CD4-positive, alpha-beta T cell treated with Interleukin-17A for 4 hours (primary cell): ENCODE data around the gene MRPS31.
"Not testable (repeated sequence)": the region's sequence is repeated elsewhere in the genome, so short reads cannot be mapped to it uniquely, and the experiment has no call there.

Experiments used
- DNase-seq: peaks from one replicate; pipeline ENCODE4 v3.0.0-alpha.2; 2020; ENCODE audit warnings: mixed read lengths

MRPS31 gene

DNA sequence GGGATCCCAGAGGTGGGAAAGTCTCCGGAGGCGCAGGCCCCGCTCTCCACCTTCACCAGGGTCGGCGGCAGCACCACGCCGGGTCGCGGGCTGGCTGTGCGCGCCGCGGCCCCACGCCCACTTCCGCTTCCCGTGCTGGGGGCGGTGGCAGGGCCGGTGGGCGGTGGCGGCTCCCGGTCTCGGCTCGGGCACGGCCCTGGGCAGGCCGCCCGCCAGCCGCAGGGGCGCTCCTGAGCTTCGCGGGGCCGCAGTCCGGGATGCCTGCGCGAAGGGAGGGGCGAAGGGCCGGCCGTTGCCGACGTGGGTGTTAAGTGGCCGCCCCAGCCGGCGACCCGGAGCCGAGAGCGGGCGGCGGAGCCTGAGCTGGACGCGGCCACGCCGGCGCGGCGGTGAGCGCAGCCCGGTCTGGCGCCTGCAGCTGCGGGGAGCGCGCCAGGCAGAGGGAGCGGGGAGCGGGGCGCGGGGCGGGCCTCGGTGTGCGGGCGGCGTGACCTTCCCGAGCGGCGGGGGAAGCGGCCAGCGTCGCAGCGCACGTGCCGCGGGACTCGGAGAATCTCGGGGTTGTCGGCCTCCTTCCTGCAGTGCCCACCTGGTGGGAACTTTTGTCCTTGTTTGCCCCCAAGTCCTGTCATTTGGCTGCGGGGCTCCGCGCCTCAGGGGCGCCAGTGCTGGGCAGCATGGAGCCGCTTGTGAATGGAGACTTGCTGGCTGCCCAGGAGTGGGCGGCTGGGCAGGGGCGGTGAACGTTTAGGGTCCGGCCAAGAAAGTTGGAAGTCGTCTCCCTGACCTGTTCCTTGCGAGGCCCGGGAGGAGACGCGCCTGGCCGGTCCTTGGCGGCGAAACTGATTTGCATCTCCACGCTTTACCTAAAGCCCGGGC, 18.5 kb upstream of the MRPS31 start, which contains the start of gene SLC25A15:
Gene SLC25A15, plus strand, starts transcription at position 337 of the 879 bp plus-strand sequence. CDS start 3,616 bp downstream, outside the sequence.
- DNase-seq: peak; percentile 81

DNA sequence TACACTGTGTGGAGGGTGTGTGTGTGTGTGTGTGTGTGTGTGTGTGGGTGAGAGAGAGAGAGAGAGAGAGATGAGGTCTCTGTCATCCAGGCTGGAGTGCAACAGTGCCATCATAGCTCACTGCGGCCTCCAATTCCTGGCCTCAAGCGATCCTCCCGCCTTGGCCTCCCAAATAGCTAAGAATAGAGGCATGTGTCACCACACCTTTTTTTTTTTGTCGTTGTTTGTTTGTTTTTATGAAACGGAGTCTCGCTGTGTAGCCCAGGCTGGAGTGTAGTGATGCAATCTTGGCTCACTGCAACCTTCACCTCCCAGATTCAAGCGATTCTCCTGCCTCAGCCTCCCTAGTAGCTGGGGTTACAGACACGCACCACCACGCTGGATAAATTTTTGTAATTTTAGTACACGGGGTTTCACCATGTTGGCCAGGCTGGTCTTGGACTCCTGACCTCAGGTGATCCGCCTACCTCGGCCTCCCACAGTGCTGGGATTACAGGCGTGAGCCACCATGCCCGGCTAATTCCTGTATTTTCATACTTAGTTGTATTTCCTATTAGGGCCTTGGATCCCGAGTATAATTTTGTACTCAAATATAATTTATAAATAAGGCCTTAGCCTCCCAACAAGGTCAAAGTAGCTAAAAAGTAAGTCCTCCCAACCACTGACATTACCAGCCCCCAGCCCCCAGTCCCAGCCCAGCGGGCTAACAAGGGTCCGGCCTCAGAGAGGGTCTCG, 17.7 kb upstream of the MRPS31 start:
- not testable (repeated sequence) for DNase-seq

DNA sequence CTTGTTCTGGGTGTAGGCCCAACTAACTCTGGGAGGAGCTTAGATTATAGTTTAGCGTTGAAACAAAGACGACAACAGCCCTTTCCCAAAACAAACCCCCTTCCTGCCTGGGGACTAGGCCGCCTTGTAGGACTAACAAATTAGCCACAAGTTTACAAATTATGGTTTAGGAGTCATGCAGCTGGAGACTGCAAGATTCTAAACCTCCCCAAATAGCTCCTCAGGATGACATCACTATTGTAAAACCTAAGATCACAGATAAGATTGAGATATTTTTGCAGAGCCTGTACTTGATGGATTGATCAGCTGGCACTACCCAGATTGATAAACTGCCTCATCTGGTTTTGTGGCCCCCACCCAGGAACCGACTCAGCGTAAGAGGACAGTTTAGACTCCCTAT, 16.1 kb upstream of the MRPS31 start:
- no peak for DNase-seq

DNA sequence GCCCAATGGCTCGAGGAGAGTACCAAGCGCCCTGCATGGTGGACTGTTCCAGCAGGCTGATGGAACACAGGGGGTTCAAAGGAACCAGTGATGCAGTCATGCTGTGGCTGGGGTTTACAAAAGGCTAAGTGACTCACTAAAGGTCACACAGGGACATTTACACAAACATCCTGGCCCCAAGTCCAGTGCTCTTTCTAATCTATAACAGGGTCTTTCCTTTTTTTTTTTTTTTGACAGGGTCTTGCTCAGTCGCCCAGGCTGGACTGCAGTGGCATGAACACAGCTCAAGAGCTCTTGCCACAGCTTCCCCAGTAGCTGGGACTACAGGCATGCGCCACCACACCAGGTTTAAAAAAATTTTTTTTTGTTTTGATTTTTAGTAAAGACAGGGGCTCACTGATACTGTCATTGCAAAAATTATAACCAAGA, 15.6 kb upstream of the MRPS31 start:
- DNase-seq: no peak

DNA sequence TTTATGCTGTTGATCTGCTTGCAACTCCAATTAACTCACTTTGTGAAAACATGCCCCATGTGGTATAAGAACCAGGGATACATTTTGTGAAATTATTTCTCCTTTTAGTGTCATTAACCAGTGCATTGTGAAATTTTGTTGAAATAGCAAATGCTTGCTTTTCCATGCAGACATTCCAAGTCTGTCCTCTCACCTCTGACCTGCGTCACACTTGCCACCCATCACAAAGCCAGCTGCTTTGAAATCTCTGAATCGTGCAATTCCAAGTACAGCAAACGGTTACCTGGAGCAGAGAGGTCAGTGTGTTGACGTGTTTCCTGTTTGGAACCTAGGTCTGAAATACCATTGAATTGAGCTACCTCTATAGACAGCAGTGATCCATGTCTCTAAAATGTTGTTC, 13.6 kb upstream of the MRPS31 start:
- no peak for DNase-seq

DNA sequence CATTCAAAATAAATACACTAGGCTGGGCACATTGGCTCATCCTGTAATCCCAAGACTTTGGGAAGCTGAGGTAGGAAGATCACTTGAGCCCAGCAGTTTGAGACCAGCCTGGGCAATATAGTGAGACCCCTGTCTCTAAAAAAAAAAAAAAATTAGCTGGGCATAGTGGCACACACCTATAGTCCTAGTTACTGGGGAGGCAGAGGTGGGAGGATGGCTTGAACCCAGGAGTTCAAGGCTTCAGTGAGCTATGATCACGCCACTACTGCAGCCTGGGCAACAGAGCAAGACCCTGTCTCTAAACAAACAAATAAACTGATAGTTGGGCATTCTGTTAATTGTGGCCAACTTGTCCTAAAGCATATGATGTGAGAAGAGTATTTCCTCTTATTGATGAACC, 12.0 kb upstream of the MRPS31 start:
- DNase-seq: not testable (repeated sequence)

DNA sequence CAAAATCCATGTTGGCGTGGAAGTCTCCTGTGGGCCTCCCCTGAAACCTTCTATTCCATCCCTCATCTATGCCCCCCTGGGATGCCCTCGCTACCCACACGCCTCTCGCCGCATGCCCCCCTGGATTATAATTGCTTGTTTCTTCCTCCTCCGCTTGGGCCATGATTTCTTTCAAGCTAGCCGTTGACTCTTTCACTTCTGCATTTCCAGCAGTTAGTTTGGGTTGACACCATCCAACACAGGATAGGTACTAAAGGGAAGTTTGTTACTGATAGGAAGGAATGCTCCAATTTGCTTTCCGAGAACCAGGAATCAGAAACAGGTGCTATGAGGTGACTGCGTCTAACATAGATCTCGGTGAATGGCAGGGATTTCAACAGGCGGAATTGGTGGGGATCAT, 10.7 kb upstream of the MRPS31 start:
- DNase-seq: no peak

DNA sequence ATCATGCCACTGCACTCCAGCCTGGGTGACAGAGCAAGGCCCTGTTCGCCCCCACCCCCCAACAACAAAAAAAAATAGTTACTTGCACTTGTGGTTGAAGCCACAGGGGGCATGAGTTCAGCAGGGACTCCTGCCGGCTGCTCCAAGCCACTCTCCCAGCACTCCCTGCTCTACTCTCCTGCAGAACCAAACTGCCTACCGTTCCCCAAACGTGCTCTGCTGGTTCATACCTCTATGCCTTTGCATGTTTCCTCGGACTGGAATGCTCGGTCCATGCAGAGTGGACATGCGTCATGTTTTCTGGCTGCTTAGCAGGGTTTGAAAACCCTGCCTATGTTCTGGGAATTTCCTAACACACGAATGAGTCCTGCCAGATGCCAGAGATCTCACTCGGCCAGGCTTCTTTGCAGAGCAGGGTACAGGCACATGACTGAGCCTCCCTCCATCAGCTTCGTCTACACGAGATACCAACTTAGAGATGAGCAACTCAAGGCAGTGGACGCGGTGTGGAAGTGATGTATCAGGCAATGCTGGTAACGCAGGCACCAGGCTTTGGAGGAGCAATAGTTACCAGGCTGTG, 9.9 kb upstream of the MRPS31 start:
- DNase-seq: no peak

DNA sequence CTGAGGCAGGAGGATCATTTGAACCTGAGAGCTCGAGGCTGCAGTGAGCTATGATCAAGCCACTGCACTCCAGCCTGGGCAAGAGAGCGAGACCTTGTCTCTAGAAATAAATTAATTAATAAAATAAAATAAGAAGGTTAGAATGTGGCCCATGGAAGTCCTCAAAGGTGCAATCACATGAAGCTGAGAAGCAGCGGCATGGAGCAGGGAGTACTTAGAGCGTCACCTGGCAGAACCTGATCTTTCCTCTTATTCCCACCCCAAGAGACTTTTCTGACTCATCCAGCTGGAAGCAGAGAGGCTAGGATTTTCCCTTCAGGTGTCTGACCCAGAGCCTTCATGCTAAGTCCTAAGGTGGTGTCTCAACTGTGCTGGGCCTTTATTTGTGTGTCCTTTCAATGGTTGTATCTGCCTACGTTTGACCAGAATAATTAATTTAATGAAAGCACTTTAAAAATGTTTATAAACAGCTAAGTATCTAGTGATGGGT, 8.9 kb upstream of the MRPS31 start:
- DNase-seq: no peak

DNA sequence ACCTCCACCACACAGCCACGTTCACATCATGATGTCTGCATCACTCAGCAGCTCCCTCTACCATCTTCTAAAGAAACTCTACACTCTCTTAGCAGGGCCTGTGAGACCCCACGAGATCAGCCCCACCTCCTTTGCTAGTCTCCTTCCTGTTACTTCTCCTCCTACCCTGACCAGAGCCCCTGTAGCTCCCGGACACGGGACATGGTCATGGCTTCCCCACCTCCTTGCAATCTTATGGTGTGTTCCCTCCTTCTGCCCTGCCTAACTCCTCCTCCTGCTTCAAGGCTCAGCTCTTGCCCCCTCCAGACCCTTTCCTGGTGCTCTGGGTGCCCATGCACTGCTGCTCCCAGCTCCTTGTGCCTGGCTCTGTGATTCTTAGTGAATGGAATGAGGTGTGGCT, 8.1 kb upstream of the MRPS31 start:
- no peak for DNase-seq

DNA sequence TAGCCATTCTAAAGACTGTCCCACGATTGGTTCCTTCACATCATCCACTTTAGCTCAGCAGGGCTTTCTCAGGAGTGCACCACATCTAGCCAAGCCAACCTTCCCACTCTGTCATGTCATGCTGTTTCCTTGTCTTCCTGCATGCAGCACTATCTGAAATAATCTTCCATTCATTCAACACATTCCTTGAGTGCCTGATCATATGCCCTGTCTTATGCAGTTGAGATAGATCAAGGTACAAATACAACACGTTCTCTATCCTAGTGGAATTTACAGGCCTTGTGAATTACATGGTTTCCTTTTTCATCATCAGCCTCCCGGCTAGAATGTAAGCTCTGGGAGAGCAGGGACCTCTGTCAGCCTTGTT, 6.8 kb upstream of the MRPS31 start:
- no peak for DNase-seq

DNA sequence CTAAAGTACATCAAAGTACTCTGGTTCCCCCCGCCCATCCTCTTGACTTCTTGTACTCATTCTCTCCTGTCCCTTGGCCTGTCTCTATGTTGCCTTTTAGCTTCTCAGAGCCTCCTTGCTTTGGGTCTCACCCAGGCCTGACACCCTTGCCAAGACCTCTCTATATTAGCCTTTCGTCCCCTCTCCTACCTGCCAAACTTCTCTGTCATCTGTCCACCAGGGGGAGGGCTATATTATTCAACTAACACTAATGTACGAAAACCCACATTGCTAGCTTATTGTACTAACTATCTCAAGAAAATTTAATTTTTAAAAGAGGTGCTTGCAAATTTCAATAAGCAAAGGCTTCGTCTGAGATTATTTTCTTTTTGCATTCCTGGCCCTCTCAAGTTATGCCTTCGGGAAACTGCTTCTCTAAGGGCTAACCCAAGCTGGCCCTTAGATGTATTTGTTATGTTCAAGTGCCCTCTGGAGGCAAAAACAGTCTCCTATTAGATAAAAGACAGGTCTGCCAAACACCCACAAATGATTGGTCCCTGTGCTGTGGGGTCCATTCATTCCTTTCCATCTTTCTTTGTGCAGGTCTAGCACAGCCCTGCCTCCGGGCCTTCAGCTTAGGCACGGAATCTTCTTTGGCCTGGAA, 6.3 kb upstream of the MRPS31 start:
- DNase-seq: peak; percentile 45

DNA sequence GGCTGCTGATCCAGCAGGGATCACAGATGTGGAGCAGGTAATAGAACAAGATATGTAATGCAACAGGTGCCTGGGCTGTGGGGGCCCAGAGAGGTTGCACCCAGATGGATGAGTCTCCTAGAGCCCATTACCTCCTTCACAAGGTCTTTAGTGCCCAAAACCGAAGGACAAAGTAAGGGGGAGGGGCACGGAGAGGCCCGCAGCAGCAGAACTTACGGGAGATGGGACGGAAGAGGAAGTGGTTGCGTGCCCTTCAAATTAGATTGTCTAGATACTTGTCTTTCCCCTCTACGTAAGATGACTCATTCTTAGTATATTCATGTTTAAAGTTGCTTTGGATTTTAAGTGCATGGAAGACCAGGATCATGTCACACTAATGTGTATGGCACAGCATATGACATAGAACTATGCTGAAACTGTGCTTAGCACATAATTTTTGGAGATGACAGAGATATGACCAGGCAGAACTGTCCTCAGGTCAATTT, 5.7 kb upstream of the MRPS31 start:
- peak; percentile 82 for DNase-seq

DNA sequence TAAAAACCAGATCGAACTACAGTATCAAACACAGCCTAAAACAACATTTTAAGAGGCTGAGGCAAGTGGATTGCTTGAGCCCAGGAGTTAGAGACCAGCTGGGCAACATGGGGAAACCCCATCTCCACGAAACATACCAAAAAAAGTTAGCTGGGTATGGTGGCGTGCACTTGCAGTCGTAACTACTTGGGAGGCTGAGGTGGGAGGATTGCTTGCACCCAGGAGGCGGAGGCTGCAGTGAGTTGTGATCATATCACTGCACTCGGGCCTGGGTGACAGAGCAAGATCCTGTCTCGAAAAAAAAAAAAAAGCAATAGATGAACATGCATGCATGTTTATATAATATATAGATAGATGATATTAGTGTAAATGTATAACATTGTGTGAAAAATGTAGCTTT, 5.2 kb upstream of the MRPS31 start:
- peak; percentile 60 for DNase-seq

DNA sequence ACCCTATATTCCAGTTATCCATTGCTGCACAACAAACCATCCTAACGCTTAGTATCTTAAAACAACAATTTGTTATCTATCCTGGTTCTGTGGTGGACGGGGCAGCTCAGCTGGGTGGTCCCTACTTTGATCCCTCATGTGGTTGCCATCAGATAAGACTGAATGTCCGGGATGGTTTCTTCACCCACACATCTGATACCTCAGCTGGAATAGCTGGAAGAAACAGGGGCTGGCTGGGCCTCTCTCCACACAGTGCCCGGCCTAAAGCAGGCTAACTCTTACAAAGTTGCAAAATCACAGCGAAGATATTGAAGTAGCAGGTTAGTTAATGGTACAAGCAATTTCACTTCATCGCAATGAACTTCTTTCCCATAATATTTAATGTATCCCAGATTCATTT, 3.7 kb upstream of the MRPS31 start:
- DNase-seq: no peak

DNA sequence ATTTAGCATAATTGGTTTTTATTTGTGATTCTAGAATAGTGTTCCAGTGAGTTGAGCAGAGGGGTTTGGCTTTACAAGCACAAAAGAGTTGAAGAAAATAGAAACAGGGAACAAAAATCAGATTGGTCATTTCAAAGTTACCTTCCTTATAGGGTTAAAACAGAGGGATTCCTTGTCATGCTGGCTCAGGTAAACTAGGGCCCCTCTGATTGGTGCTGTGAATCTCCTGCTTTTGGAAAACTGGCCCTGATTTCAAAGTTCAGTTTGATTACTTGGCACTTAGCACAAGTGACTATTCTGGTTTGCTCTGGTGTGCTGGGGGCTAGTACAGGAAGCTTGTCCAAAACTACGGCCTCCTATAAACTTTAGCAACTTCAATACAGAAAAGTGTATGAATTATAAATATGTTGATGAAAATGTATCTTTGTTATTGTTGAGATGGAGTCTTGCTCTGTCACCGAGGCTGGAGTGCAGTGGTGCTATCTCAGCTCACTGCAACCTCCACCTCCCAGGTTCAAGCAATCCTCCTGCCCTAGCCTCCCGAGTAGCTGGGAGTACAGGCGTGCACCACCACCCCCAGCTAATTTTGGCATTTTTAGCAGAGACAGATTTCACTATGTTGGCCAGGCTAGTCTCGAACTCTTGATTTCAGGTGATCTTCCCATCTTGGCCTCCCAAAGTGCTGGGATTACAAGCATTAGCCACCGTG, 1.9 kb upstream of the MRPS31 start:
- no peak for DNase-seq

DNA sequence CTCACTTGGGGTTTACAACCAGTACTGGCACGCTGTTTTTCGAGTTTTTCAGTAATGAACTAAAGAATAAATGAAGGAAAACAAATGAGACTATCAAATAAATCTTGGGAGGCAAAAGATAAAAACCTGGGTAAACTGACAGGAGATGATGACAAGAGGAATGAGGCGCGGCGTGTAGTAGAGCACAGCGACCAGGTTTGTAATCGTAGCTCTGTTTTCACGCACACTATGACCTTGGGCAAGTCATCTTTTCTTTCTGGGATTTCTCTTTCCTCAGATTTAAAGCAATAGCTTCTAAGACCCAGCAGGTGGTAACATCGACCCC, 419 bp downstream of the MRPS31 start:
- peak; percentile 19 for DNase-seq

DNA sequence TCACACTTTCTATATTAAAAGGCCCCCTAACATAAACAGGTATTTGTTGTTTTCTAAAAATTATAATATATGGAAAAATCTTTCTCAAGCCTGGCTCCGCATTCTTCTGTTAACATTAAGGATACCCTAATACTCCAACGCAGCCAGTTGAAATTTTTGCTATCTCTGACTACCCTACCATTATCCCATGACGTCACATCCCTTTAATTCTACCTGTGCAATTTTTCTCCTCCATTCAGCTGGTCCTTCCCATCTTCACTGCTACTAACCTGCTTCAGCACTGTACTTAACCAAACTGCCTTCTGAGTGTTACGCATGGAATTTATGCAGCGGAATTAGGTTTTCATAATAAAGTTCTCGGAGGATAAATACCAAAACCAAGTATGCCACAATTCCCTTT, 1.0 kb downstream of the MRPS31 start:
- DNase-seq: no peak

DNA sequence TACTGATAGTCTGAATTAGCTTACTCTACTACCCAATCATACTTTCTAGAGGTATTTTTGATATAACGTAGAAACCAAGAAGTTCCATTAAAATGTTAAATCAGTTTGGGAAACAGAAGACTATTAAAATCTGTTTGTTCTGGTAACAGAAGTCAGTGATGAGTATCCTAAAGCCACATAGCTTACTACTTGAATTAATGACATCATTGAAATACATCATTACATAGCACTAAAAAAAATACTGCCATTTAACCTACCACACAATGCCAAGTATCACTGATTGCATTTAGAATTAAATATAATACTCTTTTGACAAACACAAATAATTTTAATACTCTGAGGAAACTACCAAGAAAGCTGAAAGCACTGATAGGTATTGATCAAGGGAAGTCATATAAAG, 5.4 kb downstream of the MRPS31 start:
- no peak for DNase-seq

DNA sequence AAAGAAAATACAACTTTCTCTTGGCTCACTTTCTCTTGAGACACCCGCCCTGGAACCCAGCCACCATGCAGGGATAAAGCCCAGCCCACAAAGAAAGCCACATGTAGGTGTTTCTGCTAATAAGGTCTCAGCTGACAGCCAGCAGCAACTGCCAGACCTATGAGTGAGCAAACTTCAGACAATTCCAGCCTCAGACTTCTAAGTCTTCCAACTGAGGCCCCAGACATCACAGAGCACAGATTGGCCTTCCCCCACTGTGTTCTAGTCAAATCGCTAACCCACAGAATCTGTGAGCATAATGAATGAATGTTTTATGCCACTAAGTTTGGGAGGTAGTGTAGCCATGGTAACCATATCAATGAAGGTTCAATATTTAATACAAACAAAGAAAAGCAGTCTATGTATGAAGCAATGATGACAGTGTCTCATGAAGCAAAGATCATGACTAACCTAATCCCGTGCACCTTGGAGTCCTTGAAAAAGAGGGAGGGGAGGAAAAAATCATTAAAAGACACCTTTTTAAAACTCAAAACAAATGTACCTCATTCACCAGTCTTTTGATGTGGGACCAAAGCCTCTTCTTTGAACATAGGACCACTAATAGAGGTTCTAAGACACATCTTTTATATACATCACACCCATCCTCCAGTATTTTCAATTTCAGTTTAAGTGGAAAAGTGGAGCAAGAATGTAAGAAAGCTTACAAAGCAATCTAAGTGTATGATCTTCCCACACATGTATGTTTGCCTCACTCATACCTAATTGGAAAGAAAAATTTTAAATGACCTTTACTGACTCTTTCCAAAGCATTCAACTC, 6.2 kb downstream of the MRPS31 start:
- DNase-seq: peak; percentile 16

DNA sequence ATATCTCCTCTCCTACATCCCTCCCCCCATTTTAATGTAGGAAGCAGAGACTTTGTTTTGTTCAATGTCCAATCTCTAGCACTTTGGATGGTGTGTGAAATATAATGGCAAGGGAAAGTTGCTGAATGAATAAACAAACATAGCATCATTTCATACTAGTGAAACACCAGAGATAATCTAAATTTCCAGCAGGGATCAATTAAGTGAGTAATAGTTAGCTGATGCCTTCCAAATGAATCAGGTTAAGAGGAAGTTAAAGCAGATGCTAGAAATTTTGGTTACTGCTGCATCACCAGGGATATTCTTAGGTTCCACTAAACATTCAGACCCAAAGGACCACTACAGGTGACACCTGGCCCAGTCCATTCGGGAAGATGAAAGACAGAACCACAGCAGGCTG, 8.1 kb downstream of the MRPS31 start:
- DNase-seq: no peak

DNA sequence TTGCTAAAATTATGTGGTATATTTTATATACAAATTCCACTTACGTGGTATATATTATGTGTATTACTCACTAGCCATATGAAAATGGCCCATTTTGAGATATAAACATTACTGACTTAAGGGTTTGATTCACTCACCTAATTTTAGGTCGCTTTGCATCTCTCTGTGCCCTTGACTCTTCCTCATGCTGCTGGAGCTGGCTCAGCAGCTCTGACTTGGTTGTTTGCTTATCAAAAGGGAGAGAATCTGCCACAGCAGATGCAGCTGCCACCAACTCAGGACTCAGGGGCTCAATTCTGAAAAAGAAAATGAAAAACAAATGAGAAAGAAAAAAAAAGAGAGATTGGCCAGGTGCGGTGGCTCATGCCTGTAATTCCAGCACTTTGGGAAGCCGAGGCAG, 12.2 kb downstream of the MRPS31 start:
- DNase-seq: no peak
